A549 (cell line): ENCODE data around the gene CHCHD2. TPM values are rescaled to one million over a fixed set of nuclear protein-coding genes. Genes with fewer than 3 reads are reported as not detected.
"Not testable (repeated sequence)": the region's sequence is repeated elsewhere in the genome, so short reads cannot be mapped to it uniquely, and the experiment has no call there.

ENCODE experiments used
- ATAC-seq, 2 experiments: fragments of 200-7000 bp in 1 of 2; fragments of >200 bp in 1 of 2; cut with Nextera tagmentation in 1 of 2; cut with Tn5 transposase in 1 of 2; 3 replicates each; pipeline versions ENCODE4 v1.8.0 to v1.9.1; 2018 to 2020; ENCODE audit warnings: mild to moderate bottlenecking in 1 of 2, moderate library complexity in 1 of 2
- CTCF ChIA-PET: fragments of 300-600 bp; sonication (Branson Sonifier 250); formaldehyde crosslinking; extraction: SDS; loops from one replicate; lab custom pipeline; 2021; ENCODE audit warnings: antibody characterized with exemption, inconsistent platforms; lab: Yijun Ruan, JAX
- POLR2A ChIA-PET: fragments of 350-600 bp; formaldehyde crosslinking; extraction: SDS; loops from one replicate; lab custom pipeline; 2021; ENCODE audit warnings: antibody characterized with exemption, inconsistent platforms; lab: Yijun Ruan, JAX
- DNase-seq, 2 experiments: peaks; one replicate each; pipeline versions ENCODE4 v3.0.0 to v3.0.0-alpha.2; 2011 to 2016; ENCODE audit warnings: low read depth in 1 of 2, low spot score in 1 of 2
- FAIRE-seq: peaks from 2 replicates; lab custom pipeline; 2011; peaks lifted over from hg19 to GRCh38; lab: Jason Lieb, UNC
- H3K27ac ChIP-seq, 2 experiments: fragments of >200 bp; sonication (Bioruptor Twin); formaldehyde crosslinking; 3 replicates each; pipeline ENCODE4 v1.5.1; 2016 to 2017
- H3K4me1 ChIP-seq: fragments of >200 bp; sonication (Bioruptor Twin); formaldehyde crosslinking; 3 replicates; pipeline ENCODE4 v1.6.1; 2016
- H3K4me2 ChIP-seq: fragments of >200 bp; sonication (Bioruptor Twin); formaldehyde crosslinking; 3 replicates; pipeline ENCODE4 v1.6.1; 2016
- H3K4me3 ChIP-seq: fragments of >200 bp; sonication (Bioruptor Twin); formaldehyde crosslinking; 3 replicates; pipeline ENCODE4 v1.5.1; 2016
- H3K9me3 ChIP-seq: fragments of >200 bp; sonication (Bioruptor Twin); formaldehyde crosslinking; 3 replicates; pipeline ENCODE4 v1.6.1; 2016
- BCL3 ChIP-seq: fragments of >200 bp; sonication (Bioruptor Twin); formaldehyde crosslinking; IDR thresholded peaks from 3 replicates; pipeline ENCODE4 v1.6.1; 2016
- BHLHE40 ChIP-seq: IDR thresholded peaks from 2 replicates; pipeline ENCODE4 v1.6.1; 2012; ENCODE audit warnings: low read depth, low read length, inconsistent platforms
- CHD2 ChIP-seq: fragments of 150-350 bp; IDR thresholded peaks from 2 replicates; pipeline ENCODE4 v1.6.1; 2014; ENCODE audit warnings: low read length; ENCODE audit not compliant: partially characterized antibody
- E2F6 ChIP-seq: IDR thresholded peaks from 2 replicates; pipeline ENCODE4 v1.6.1; 2012; ENCODE audit warnings: low read depth, borderline replicate concordance
- EHF ChIP-seq: fragments of 250-450 bp; sonication (Bioruptor Pico); IDR thresholded peaks from 2 replicates; pipeline ENCODE4 v1.5.0; 2020; ENCODE audit warnings: mild to moderate bottlenecking
- ELK1 ChIP-seq: fragments of 150-350 bp; IDR thresholded peaks from 2 replicates; pipeline ENCODE4 v1.6.1; 2014; ENCODE audit warnings: low read depth, mild to moderate bottlenecking, low read length
- ESRRA ChIP-seq: fragments of 150-350 bp; IDR thresholded peaks from 2 replicates; pipeline ENCODE4 v1.6.1; 2014; ENCODE audit warnings: mild to moderate bottlenecking, low read length, borderline replicate concordance
- GATA3 ChIP-seq: IDR thresholded peaks from 2 replicates; pipeline ENCODE4 v1.6.1; 2012; ENCODE audit warnings: borderline replicate concordance
- HMGXB4 ChIP-seq: fragments of 250-450 bp; sonication (Bioruptor Pico); IDR thresholded peaks from 2 replicates; pipeline ENCODE4 v1.5.0; 2021; ENCODE audit warnings: mild to moderate bottlenecking, moderate library complexity, borderline replicate concordance
- HOXB13 ChIP-seq: fragments of 250-450 bp; sonication (Bioruptor Pico); IDR thresholded peaks from 2 replicates; pipeline ENCODE4 v1.5.0; 2020; ENCODE audit warnings: low read depth, mild to moderate bottlenecking, moderate library complexity
- HOXB5 ChIP-seq: fragments of 250-450 bp; sonication (Bioruptor Pico); IDR thresholded peaks from 2 replicates; pipeline ENCODE4 v1.5.0; 2020; ENCODE audit warnings: mild to moderate bottlenecking, moderate library complexity
- JUNB ChIP-seq: fragments of >200 bp; sonication (Bioruptor Twin); formaldehyde crosslinking; IDR thresholded peaks from 2 replicates; pipeline ENCODE4 v1.6.1; 2016
- KDM1A ChIP-seq: fragments of 200-600 bp; sonication (generic); IDR thresholded peaks from 2 replicates; pipeline ENCODE4 v1.6.1; 2016; ENCODE audit warnings: low read depth, mild to moderate bottlenecking
- KDM5A ChIP-seq: fragments of 200-600 bp; sonication (generic); IDR thresholded peaks from 2 replicates; pipeline ENCODE4 v1.6.1; 2016; ENCODE audit warnings: antibody characterized with exemption, mild to moderate bottlenecking
- MAFK ChIP-seq: fragments of 450-650 bp; IDR thresholded peaks from 2 replicates; pipeline ENCODE4 v1.6.1; 2014; ENCODE audit not compliant: partially characterized antibody
- NFE2L2 ChIP-seq: fragments of 150-350 bp; conservative IDR thresholded peaks from 2 replicates; pipeline ENCODE4 v1.6.1; 2014; ENCODE audit warnings: low read length
- NR3C1 ChIP-seq: fragments of >200 bp; sonication (Bioruptor Twin); formaldehyde crosslinking; IDR thresholded peaks from 3 replicates; pipeline ENCODE4 v1.6.1; 2017
- POLR2A ChIP-seq: IDR thresholded peaks from 2 replicates; pipeline ENCODE4 v1.6.1; 2012; ENCODE audit warnings: mild to moderate bottlenecking, low read length
- RARB ChIP-seq: fragments of 250-450 bp; sonication (Bioruptor Pico); IDR thresholded peaks from 2 replicates; pipeline ENCODE4 v1.8.0; 2021; ENCODE audit warnings: mild to moderate bottlenecking, moderate library complexity
- RCOR1 ChIP-seq: fragments of 150-350 bp; IDR thresholded peaks from 2 replicates; pipeline ENCODE4 v1.6.1; 2014; ENCODE audit warnings: antibody characterized with exemption, low read length, low read depth
- RFX5 ChIP-seq: fragments of 450-650 bp; IDR thresholded peaks from 2 replicates; pipeline ENCODE4 v1.7.1; 2014; ENCODE audit warnings: antibody characterized with exemption, mild to moderate bottlenecking, moderate library complexity
- SMC3 ChIP-seq: fragments of >200 bp; sonication (Bioruptor Twin); formaldehyde crosslinking; IDR thresholded peaks from 3 replicates; pipeline ENCODE4 v1.6.1; 2018; ENCODE audit warnings: inconsistent platforms
- SREBF2 ChIP-seq: fragments of 450-650 bp; IDR thresholded peaks from 2 replicates; pipeline ENCODE4 v1.6.1; 2014; ENCODE audit warnings: mild to moderate bottlenecking, moderate library complexity
- ZSCAN20 ChIP-seq: fragments of 250-450 bp; sonication (Bioruptor Pico); IDR thresholded peaks from 2 replicates; pipeline ENCODE4 v1.8.0; 2022; ENCODE audit warnings: mild to moderate bottlenecking, moderate library complexity
- WGBS: methylation state at CpG from one replicate; pipeline ENCODE4 v1.1.6; 2017; ENCODE audit errors: missing lambda C conversion rate; 5-methylcytosine and 5-hydroxymethylcytosine counted together
- polyA plus RNA-seq, 4 experiments: library from polyadenylated mRNA; depleted of rRNA in 3 of 4; stranded (reverse); fragments of >200 nt; fragmentation: RNase III in 1 of 4; extraction: RNeasy Plus Mini Kit Qiagen cat#74134 plus additional on column Dnase treatment in 1 of 4; gene quantifications; 2 replicates in 3 of 4; 3 replicates in 1 of 4; pipeline ENCODE4 v1.2.3, GENCODE V29; 2011 to 2017

Gene CHCHD2
- polyA plus RNA-seq, 2 of the 4 experiments (the other 2 are of a cell fraction): 495 to 615 TPM

- WGBS: 97% methylated on average over 16 of the region's 29 CpGs
- ATAC-seq (no peak), FAIRE-seq (no peak), DNase-seq (no peak)
- Histone ChIP-seq H3K4me3 (no peak overlapping the region), H3K4me1 (peaks cover 7% of the 10 kb centered on the region; the same call in 1 of the 3 replicates), H3K4me2 (no peak overlapping the region), H3K27ac (no peak overlapping the region), H3K9me3 (no peaks in the 10 kb centered on the region)
- TF ChIP-seq KDM5A: no peak
- no peak for TF ChIP-seq POLR2A
- no peak for TF ChIP-seq ELK1
- no peak for TF ChIP-seq NR3C1
- TF ChIP-seq KDM1A: no peak
- TF ChIP-seq CHD2: no peak
- no peak for TF ChIP-seq SREBF2
- no peak for TF ChIP-seq JUNB
- no peak for TF ChIP-seq HOXB13 (CRISPR knock-in tag)
- no peak for TF ChIP-seq HMGXB4
- TF ChIP-seq RFX5: no peak
- no peak for TF ChIP-seq GATA3
- TF ChIP-seq ESRRA: no peak
- no peak for TF ChIP-seq BCL3
- POLR2A ChIA-PET: no interaction called here
- CTCF ChIA-PET: no interaction called here
These were observed 24.5 kb downstream of the CHCHD2 start for GRCh38 chr7:56081626-56082340.

- H3K9me3 ChIP-seq, H3K4me2 ChIP-seq, H3K4me3 ChIP-seq, H3K27ac ChIP-seq, DNase-seq, ATAC-seq, POLR2A ChIA-PET, FAIRE-seq, H3K4me1 ChIP-seq: not testable (repeated sequence)
- WGBS: 92% methylated on average over 28 of the region's 28 CpGs
- CTCF ChIA-PET: interaction anchor here (3.2 to 3.3 kb wide), 2 partner anchors 8 to 12 kb away, joined by 11 to 13 read pairs; partner anchors contain the start of gene PHKG1
These were observed 25.4 kb downstream of the CHCHD2 start for GRCh38 chr7:56080726-56081435.

GRCh38 chr7:56079450-56080185 is 26.7 kb downstream of the CHCHD2 start:
- WGBS: 70% methylated on average over 12 of the region's 12 CpGs
- peak; percentile 53 to 73; a peak in 4 of 6 replicates for ATAC-seq
- peak in 1 of 2 experiments; percentile 40 for DNase-seq
- H3K9me3 ChIP-seq: no peaks in the 10 kb centered on the region
- no peak overlapping the region for H3K4me2 ChIP-seq
- ChIA-PET CTCF (interaction anchor here (0.5 to 3.3 kb wide), 6 partner anchors 9 to 131 kb away, joined by 3 to 13 read pairs (median 4); partner anchors contain the start of genes NIPSNAP2, PHKG1 and SUMF2), POLR2A (no interaction called here)
- H3K27ac ChIP-seq: no peak overlapping the region
- FAIRE-seq: no peak
- H3K4me1 ChIP-seq: peaks cover 7% of the 10 kb centered on the region; the same call in 1 of the 3 replicates
- H3K4me3 ChIP-seq: no peak overlapping the region
- no peak for TF ChIP-seq MAFK
- TF ChIP-seq RARB (CRISPR knock-in tag): no peak
- no peak for TF ChIP-seq KDM5A
- no peak for TF ChIP-seq SREBF2
- no peak for TF ChIP-seq RCOR1
- TF ChIP-seq BCL3: no peak
- TF ChIP-seq NFE2L2: no peak
- TF ChIP-seq ZSCAN20 (CRISPR knock-in tag): no peak
- no peak for TF ChIP-seq EHF (CRISPR knock-in tag)
- no peak for TF ChIP-seq RFX5
- no peak for TF ChIP-seq ELK1
- TF ChIP-seq CHD2: no peak
- no peak for TF ChIP-seq E2F6
- no peak for TF ChIP-seq SMC3
- TF ChIP-seq HOXB5 (CRISPR knock-in tag): no peak
- no peak for TF ChIP-seq BHLHE40
